Activated CD4-positive, alpha-beta T cell treated with anti-CD3 and anti-CD28 coated beads for 48 hours (primary cell): ENCODE data around the gene TIE1.
"Not testable (repeated sequence)": the region's sequence is repeated elsewhere in the genome, so short reads cannot be mapped to it uniquely, and the experiment has no call there.

Experiments
- DNase-seq: peaks from one replicate; pipeline ENCODE4 v3.0.0-alpha.2; 2020

Gene TIE1

GRCh38 chr1:43366179-43366578 lies 65.4 kb downstream of the TIE1 start:
- DNase-seq: peak; percentile 37

DNA sequence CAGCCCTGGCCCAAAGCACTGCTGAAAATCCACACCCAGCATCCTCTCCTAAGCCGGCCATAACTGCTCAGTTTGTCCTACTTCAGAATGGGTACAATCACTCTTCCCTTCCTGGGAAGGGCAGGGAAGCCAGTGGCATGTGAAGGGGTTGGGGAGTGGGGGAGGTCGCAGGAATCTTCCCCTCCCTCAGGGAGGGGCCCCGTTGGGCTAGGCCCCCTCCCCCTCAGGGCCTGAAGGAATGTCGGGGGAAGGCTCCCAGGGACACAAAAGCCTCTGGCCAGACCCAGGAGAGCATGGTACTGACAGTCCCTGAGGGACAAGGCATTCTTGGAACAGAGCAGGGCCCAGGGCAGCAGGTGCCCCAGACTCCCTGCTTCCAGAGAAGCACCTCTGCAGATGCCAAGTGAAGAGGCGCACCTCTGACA lies 65.8 kb downstream of the TIE1 start:
- no peak for DNase-seq

GRCh38 chr1:43367026-43367903 lies 66.5 kb downstream of the TIE1 start:
- DNase-seq: peak; percentile 55

DNA sequence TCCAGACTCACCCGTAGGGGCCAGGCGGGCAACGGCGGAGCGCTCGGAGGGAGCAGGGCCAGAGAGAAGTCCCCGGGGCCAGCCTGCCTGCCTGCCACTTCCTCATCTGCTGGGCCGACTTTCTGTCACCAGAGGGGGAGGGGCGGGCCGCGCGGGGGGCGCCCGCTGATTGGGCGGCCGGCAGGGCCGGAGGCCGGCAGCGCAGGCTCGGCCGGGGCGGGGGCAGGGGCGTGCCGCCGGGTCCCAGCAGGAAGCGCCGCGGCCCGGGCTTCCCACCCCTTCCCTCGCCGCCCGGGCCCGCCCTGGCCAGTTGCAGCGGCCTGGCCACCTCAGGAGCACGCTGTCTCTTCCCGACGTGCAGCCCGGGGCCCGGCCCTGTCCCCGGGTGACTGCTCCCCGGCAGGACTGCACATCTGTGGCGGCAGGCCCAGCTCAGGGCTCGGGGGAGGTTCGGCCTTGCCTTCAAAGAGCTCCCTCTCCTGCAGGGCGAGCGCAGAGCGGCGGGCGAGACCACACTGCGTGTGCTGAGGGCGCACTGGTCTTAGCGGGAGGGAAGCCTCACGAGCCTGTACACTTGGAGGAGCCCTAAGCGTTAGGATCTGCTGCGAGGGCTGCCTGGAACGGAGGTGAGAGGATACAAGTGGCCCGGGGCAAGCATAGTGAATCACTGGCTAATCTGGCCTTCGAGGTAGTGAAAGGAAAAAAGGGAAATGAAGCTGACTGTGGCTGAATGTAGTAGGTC lies 67.3 kb downstream of the TIE1 start, which contains the start of gene ELOVL1:
Gene ELOVL1, minus strand, starts transcription at position 108 of the 742 bp plus-strand sequence. CDS start 2,402 bp downstream, outside the sequence.
- DNase-seq: peak; percentile 92

- DNase-seq: no peak
Observed at GRCh38 chr1:43368646-43369020, 67.9 kb downstream of the TIE1 start.

DNA sequence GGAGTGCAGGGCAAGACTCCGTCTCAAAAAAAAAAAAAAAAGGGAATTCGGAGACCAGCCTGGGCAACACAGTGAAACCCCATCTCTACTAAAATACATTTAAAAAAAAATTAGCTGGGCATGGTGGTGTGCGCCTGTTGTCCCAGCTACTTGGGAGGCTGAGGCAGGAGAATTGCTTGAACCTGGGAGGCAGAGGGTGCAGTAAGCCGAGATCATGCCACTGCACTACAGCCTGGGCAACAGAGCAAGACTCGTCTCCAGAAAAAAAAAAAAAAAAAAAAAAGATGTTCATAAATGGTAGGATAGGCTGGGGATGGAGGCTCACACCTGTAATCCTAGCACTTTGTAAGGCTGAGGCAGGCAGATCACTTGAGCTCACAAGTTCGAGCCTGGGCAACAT lies 69.0 kb downstream of the TIE1 start:
- DNase-seq: not testable (repeated sequence)

- DNase-seq: no peak
Observed at GRCh38 chr1:43370564-43370963, 69.8 kb downstream of the TIE1 start.

DNA sequence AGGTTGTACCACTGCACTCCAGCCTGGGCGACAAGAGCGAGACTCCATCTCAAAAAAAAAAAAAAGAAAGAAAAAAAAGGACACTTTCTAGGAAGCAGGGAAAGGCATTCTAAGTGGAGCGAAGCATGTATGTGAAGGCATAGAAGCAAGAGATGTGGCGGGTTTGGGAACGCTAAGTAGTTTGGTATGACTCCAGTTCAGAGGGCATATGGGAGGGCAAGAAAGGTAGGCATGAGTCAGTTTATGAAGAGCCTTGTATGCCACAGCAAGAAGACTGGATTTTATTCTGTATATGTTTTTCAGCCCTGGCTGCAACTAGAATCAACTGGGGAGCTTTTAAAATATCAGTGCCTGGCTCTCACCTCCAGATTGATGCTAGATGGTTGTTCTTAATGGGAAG lies 71.4 kb downstream of the TIE1 start:
- DNase-seq: no peak
